SK-N-SH (cell line): Measurements from ENCODE around the gene SRMS. TPM values are rescaled to one million over a fixed set of nuclear protein-coding genes. Genes with fewer than 3 reads are reported as not detected.

ENCODE experiments used
- CTCF ChIA-PET: fragments of 300-600, 350-600 bp; formaldehyde crosslinking; extraction: SDS; loops from one replicate; lab custom pipeline; 2021; lab: Yijun Ruan, JAX
- POLR2A ChIA-PET: fragments of 350-600 bp; sonication (Branson Sonifier 250); formaldehyde crosslinking; extraction: SDS; loops from one replicate; lab custom pipeline; 2020; ENCODE audit warnings: antibody characterized with exemption, inconsistent platforms; lab: Yijun Ruan, JAX
- DNase-seq: peaks from one replicate; pipeline ENCODE4 v3.0.0; 2012
- H2AFZ ChIP-seq: fragments of 200-600 bp; sonication (generic); 2 replicates; pipeline ENCODE4 v1.8.1; 2016; ENCODE audit warnings: antibody characterized with exemption, mild to moderate bottlenecking, low read depth
- H3F3A ChIP-seq: fragments of 200-600 bp; sonication (generic); replicated peaks from 2 replicates; pipeline ENCODE3; 2016; ENCODE audit warnings: antibody characterized with exemption, mild to moderate bottlenecking; ENCODE audit not compliant: insufficient read depth
- H3K27ac ChIP-seq, 2 experiments: fragments of 200-500 bp in 1 of 2; fragments of 200-600 bp in 1 of 2; sonication (Bioruptor generic) in 1 of 2; sonication (generic), shearing (Covaris generic) in 1 of 2; 2 replicates each; pipeline versions ENCODE4 v1.5.1 to v1.6.1; 2014 to 2016; ENCODE audit warnings: low read depth in 2 of 2, inconsistent platforms in 1 of 2, low read length in 1 of 2, mild to moderate bottlenecking in 1 of 2, mixed read lengths in 1 of 2
- H3K27me3 ChIP-seq: fragments of 200-600 bp; sonication (generic), shearing (Covaris generic); 2 replicates; pipeline ENCODE4 v1.6.1; 2016; ENCODE audit warnings: mixed run types; ENCODE audit not compliant: insufficient read depth
- H3K36me3 ChIP-seq, 2 experiments: fragments of 200-500 bp in 1 of 2; fragments of 200-600 bp in 1 of 2; sonication (Bioruptor generic) in 1 of 2; sonication (generic) in 1 of 2; replicated peaks in 1 of 2; 2 replicates each; pipeline versions ENCODE3 to v1.5.1; 2014 to 2016; ENCODE audit warnings: low read length in 1 of 2, mild to moderate bottlenecking in 1 of 2; ENCODE audit not compliant: insufficient read depth in 2 of 2, control insufficient read depth in 1 of 2
- H3K4me1 ChIP-seq, 2 experiments: fragments of 200-500 bp in 1 of 2; fragments of 200-600 bp in 1 of 2; sonication (Bioruptor generic) in 1 of 2; sonication (generic), shearing (Covaris generic) in 1 of 2; 2 replicates each; pipeline versions ENCODE4 v1.5.1 to v1.6.1; 2014 to 2016; ENCODE audit warnings: low read depth in 1 of 2, low read length in 1 of 2, mixed run types in 1 of 2; ENCODE audit not compliant: insufficient read depth in 2 of 2, control insufficient read depth in 1 of 2
- H3K4me2 ChIP-seq: fragments of 200-600 bp; sonication (generic), shearing (Covaris generic); 2 replicates; pipeline ENCODE4 v1.6.1; 2017; ENCODE audit warnings: mixed run types
- H3K4me3 ChIP-seq, 2 experiments: fragments of 200-500 bp in 1 of 2; fragments of 200-600 bp in 1 of 2; sonication (Bioruptor generic) in 1 of 2; sonication (generic), shearing (Covaris generic) in 1 of 2; 2 replicates each; pipeline versions ENCODE4 v1.5.1 to v1.8.1; 2014 to 2016; ENCODE audit warnings: low read depth in 2 of 2, inconsistent platforms in 1 of 2, low read length in 1 of 2, mild to moderate bottlenecking in 1 of 2, mixed read lengths in 1 of 2, moderate library complexity in 1 of 2
- H3K79me2 ChIP-seq: fragments of 200-600 bp; sonication (generic); 2 replicates; pipeline ENCODE4 v1.8.1; 2017; ENCODE audit warnings: mild to moderate bottlenecking; ENCODE audit not compliant: insufficient read depth
- H3K9ac ChIP-seq: fragments of 200-600 bp; sonication (generic); 2 replicates; pipeline ENCODE4 v1.6.1; 2017; ENCODE audit warnings: mixed run types
- H3K9me2 ChIP-seq: fragments of 200-600 bp; sonication (generic); 2 replicates; pipeline ENCODE4 v1.6.1; 2017; ENCODE audit warnings: mixed run types
- H3K9me3 ChIP-seq: fragments of 200-600 bp; sonication (generic); 2 replicates; pipeline ENCODE4 v1.6.1; 2017; ENCODE audit warnings: mixed run types, mild to moderate bottlenecking, moderate library complexity
- H4K20me1 ChIP-seq: fragments of 200-600 bp; sonication (generic); 2 replicates; pipeline ENCODE4 v1.6.1; 2017; ENCODE audit warnings: mild to moderate bottlenecking, mixed run types; ENCODE audit not compliant: insufficient read depth
- CHD2 ChIP-seq: fragments of 150-350 bp; IDR thresholded peaks from 2 replicates; pipeline ENCODE4 v1.6.1; 2018; ENCODE audit warnings: low read length; ENCODE audit not compliant: partially characterized antibody
- EZH2phosphoT487 ChIP-seq: fragments of 200-600 bp; sonication (generic); IDR thresholded peaks from 2 replicates; pipeline ENCODE4 v1.6.1; 2017; ENCODE audit warnings: low read depth, mixed run types, mild to moderate bottlenecking, antibody characterized with exemption, moderate library complexity, borderline replicate concordance
- FOSL2 ChIP-seq: IDR thresholded peaks from 2 replicates; pipeline ENCODE4 v1.4.0; 2012; ENCODE audit warnings: low read depth, mild to moderate bottlenecking, moderate library complexity, borderline replicate concordance
- FOXJ3 ChIP-seq: sonication (generic); formaldehyde crosslinking; IDR thresholded peaks from 2 replicates; pipeline ENCODE4 v1.5.1; 2020; ENCODE audit warnings: mild to moderate bottlenecking, missing genetic modification reagents
- FOXM1 ChIP-seq: IDR thresholded peaks from 2 replicates; pipeline ENCODE4 v1.4.0; 2012; ENCODE audit warnings: low read depth, mild to moderate bottlenecking
- GABPA ChIP-seq: IDR thresholded peaks from 2 replicates; pipeline ENCODE4 v1.4.0; 2012; ENCODE audit warnings: low read depth, mild to moderate bottlenecking
- MXI1 ChIP-seq: IDR thresholded peaks from 2 replicates; pipeline ENCODE4 v1.6.1; 2012; ENCODE audit warnings: mild to moderate bottlenecking, low read depth, low read length, improper control_type of control experiment
- NFIC ChIP-seq: IDR thresholded peaks from 2 replicates; pipeline ENCODE4 v1.4.0; 2012; ENCODE audit warnings: borderline replicate concordance
- RFX5 ChIP-seq: IDR thresholded peaks from 2 replicates; pipeline ENCODE4 v1.6.1; 2012; ENCODE audit warnings: mild to moderate bottlenecking, improper control_type of control experiment, low read length
- RXRA ChIP-seq: IDR thresholded peaks from 2 replicates; pipeline ENCODE4 v1.4.0; 2012; ENCODE audit warnings: low read depth, mild to moderate bottlenecking, borderline replicate concordance
- SIN3A ChIP-seq: IDR thresholded peaks from 2 replicates; pipeline ENCODE4 v1.6.1; 2012; ENCODE audit warnings: low read depth, mild to moderate bottlenecking, low read length, moderate library complexity, borderline replicate concordance
- TEAD4 ChIP-seq: IDR thresholded peaks from 2 replicates; pipeline ENCODE4 v1.4.0; 2012; ENCODE audit warnings: mild to moderate bottlenecking, borderline replicate concordance; ENCODE audit not compliant: insufficient read depth
- YY1 ChIP-seq: IDR thresholded peaks from 2 replicates; pipeline ENCODE4 v1.4.0; 2012; ENCODE audit warnings: low read depth, mild to moderate bottlenecking
- WGBS: methylation state at CpG from one replicate; pipeline ENCODE4 v1.1.6; 2017; ENCODE audit warnings: low lambda C conversion rate; 5-methylcytosine and 5-hydroxymethylcytosine counted together
- polyA plus RNA-seq, 3 experiments: library from polyadenylated mRNA; depleted of rRNA; stranded (reverse); fragments of >200 nt; gene quantifications; 2 replicates each; pipeline ENCODE4 v1.2.3, GENCODE V29; 2012
- TF ChIP-seq, protein P1 (sequence below): IDR thresholded peaks from 2 replicates; pipeline ENCODE4 v1.4.0; 2012; ENCODE audit warnings: low read depth
- TF ChIP-seq, protein P2 (sequence below): IDR thresholded peaks from 2 replicates; pipeline ENCODE4 v1.6.1; 2012; ENCODE audit warnings: mild to moderate bottlenecking, low read depth, low read length, moderate library complexity
- TF ChIP-seq, protein P3 (sequence below): fragments of 150-350 bp; IDR thresholded peaks from 2 replicates; pipeline ENCODE4 v1.6.1; 2017; ENCODE audit warnings: antibody characterized with exemption, low read length, low read depth, borderline replicate concordance
- TF ChIP-seq, protein P4 (sequence below): fragments of 200-600 bp; sonication (generic); IDR thresholded peaks from 2 replicates; pipeline ENCODE4 v1.6.1; 2017; ENCODE audit warnings: antibody characterized with exemption, mild to moderate bottlenecking, moderate library complexity
- TF ChIP-seq, protein P5 (sequence below): IDR thresholded peaks from 2 replicates; pipeline ENCODE4; 2012

SRMS gene
- polyA plus RNA-seq, 1 of the 3 experiments (the other 2 are of a cell fraction): not detected

DNA sequence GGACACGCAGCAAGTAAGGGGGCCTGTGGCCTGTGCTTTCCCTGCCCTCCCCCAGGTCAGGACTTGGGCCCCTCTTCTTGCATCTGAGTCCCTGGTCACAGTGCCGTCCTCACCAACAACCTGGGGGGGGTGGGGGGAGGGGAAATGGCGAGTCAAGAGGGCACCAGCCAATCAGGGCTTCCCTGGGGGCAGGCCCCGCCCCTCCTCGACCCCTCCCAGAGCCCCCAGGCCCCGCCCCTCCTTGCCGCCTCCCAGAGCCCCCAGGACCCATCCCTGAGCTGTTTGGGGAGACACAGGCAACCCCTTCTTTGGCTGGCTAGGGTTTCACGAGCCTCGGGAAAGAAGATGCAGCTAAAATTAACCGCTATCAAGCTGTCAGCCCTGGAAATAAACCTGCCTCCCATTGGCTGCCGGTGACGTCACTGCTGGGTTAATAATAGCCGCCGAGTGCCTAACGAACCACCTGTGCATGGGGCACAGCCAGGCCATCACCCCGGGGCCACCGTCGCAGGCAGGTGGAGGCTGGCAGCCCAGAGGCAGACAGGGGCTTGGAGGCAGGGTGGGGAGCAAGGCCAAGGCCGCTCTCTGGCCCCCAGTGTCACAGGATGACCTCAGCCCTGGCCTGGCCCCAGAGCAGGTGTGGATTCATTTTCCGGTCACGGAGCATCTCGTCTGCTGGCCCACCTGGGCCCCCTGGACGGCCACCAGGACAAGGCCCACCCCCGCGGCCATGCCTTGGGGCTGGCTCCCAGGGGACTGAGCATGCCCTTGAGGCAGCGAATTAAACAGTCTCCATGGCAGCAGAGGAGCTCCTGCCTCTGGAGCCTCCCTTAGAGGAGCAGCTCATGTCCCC lies 45.5 kb downstream of the SRMS start:
- CTCF ChIA-PET: interaction anchor here (0.7 to 2.6 kb wide), 8 partner anchors 17 to 193 kb away, joined by 3 to 11 read pairs (median 4); partner anchors contain the start of genes PPDPF and PTK6

More for the DNA sequence above, 45.5 kb downstream of the SRMS start:
- POLR2A ChIA-PET: interaction anchor here (0.6 to 1.7 kb wide), 8 partner anchors 17 to 102 kb away, joined by 3 to 8 read pairs (median 4); partner anchors contain the start of gene PPDPF
- H3K9me3 ChIP-seq: no peaks in the 10 kb centered on the region
- peak; percentile 94 for DNase-seq
- no peak overlapping the region for H3K9ac ChIP-seq
- no peak overlapping the region for H3K4me3 ChIP-seq
- no peaks in the 10 kb centered on the region for H3K79me2 ChIP-seq
- H3K27me3 ChIP-seq: no peaks in the 10 kb centered on the region
- no peak for TF ChIP-seq YY1
- no peak for TF ChIP-seq GABPA
- no peak for TF ChIP-seq FOXM1
- TF ChIP-seq SIN3A: no peak
- no peak for TF ChIP-seq FOSL2
- TF ChIP-seq, protein P1, sequence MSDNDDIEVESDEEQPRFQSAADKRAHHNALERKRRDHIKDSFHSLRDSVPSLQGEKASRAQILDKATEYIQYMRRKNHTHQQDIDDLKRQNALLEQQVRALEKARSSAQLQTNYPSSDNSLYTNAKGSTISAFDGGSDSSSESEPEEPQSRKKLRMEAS: no peak
- TF ChIP-seq, protein P2, sequence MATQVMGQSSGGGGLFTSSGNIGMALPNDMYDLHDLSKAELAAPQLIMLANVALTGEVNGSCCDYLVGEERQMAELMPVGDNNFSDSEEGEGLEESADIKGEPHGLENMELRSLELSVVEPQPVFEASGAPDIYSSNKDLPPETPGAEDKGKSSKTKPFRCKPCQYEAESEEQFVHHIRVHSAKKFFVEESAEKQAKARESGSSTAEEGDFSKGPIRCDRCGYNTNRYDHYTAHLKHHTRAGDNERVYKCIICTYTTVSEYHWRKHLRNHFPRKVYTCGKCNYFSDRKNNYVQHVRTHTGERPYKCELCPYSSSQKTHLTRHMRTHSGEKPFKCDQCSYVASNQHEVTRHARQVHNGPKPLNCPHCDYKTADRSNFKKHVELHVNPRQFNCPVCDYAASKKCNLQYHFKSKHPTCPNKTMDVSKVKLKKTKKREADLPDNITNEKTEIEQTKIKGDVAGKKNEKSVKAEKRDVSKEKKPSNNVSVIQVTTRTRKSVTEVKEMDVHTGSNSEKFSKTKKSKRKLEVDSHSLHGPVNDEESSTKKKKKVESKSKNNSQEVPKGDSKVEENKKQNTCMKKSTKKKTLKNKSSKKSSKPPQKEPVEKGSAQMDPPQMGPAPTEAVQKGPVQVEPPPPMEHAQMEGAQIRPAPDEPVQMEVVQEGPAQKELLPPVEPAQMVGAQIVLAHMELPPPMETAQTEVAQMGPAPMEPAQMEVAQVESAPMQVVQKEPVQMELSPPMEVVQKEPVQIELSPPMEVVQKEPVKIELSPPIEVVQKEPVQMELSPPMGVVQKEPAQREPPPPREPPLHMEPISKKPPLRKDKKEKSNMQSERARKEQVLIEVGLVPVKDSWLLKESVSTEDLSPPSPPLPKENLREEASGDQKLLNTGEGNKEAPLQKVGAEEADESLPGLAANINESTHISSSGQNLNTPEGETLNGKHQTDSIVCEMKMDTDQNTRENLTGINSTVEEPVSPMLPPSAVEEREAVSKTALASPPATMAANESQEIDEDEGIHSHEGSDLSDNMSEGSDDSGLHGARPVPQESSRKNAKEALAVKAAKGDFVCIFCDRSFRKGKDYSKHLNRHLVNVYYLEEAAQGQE: no peak
- no peak for TF ChIP-seq MXI1
- TF ChIP-seq TEAD4: no peak
- TF ChIP-seq EZH2phosphoT487: no peak
- no peak; the same call in 1 of the 2 replicates for TF ChIP-seq RFX5
- TF ChIP-seq, protein P3, sequence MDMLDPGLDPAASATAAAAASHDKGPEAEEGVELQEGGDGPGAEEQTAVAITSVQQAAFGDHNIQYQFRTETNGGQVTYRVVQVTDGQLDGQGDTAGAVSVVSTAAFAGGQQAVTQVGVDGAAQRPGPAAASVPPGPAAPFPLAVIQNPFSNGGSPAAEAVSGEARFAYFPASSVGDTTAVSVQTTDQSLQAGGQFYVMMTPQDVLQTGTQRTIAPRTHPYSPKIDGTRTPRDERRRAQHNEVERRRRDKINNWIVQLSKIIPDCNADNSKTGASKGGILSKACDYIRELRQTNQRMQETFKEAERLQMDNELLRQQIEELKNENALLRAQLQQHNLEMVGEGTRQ: no peak
- TF ChIP-seq, protein P4, sequence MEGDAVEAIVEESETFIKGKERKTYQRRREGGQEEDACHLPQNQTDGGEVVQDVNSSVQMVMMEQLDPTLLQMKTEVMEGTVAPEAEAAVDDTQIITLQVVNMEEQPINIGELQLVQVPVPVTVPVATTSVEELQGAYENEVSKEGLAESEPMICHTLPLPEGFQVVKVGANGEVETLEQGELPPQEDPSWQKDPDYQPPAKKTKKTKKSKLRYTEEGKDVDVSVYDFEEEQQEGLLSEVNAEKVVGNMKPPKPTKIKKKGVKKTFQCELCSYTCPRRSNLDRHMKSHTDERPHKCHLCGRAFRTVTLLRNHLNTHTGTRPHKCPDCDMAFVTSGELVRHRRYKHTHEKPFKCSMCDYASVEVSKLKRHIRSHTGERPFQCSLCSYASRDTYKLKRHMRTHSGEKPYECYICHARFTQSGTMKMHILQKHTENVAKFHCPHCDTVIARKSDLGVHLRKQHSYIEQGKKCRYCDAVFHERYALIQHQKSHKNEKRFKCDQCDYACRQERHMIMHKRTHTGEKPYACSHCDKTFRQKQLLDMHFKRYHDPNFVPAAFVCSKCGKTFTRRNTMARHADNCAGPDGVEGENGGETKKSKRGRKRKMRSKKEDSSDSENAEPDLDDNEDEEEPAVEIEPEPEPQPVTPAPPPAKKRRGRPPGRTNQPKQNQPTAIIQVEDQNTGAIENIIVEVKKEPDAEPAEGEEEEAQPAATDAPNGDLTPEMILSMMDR: no peak
- no peak for TF ChIP-seq CHD2
- TF ChIP-seq NFIC: no peak
- TF ChIP-seq, protein P5, sequence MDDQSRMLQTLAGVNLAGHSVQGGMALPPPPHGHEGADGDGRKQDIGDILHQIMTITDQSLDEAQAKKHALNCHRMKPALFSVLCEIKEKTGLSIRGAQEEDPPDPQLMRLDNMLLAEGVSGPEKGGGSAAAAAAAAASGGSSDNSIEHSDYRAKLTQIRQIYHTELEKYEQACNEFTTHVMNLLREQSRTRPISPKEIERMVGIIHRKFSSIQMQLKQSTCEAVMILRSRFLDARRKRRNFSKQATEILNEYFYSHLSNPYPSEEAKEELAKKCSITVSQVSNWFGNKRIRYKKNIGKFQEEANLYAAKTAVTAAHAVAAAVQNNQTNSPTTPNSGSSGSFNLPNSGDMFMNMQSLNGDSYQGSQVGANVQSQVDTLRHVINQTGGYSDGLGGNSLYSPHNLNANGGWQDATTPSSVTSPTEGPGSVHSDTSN: no peak
- TF ChIP-seq RXRA: no peak
- TF ChIP-seq FOXJ3 (CRISPR knock-in tag): no peak
- TF ChIP-seq, all 33 proteins: peak for 0
- H3K36me3 ChIP-seq: no peaks in the 10 kb centered on the region
- no peaks in the 10 kb centered on the region for H3K9me2 ChIP-seq
- H4K20me1 ChIP-seq: no peaks in the 10 kb centered on the region; the same call in 1 of the 2 replicates
- peaks cover 0 to 37% of the 10 kb centered on the region in 2 experiments; a peak in 1 of 4 replicates for H3K4me1 ChIP-seq
- H3K27ac ChIP-seq: peak overlapping the region in 1 of 2 experiments; percentile 92; a peak in 2 of 4 replicates
- WGBS: 32% methylated on average over 6 of the region's 26 CpGs
- no peak overlapping the region for H2AFZ ChIP-seq
- H3K4me2 ChIP-seq: no peak overlapping the region
- H3F3A ChIP-seq: peaks cover 7% of the 10 kb centered on the region
